H9 (cell line): ENCODE data around the gene S100A4. TPM values are rescaled to one million over a fixed set of nuclear protein-coding genes. Genes with fewer than 3 reads are reported as not detected.

ENCODE experiments used
- DNase-seq: peaks from one replicate; pipeline ENCODE4 v3.0.0-alpha.2; 2017
- H2AFZ ChIP-seq: one replicate; pipeline ENCODE4 v1.6.1; 2013; ENCODE audit warnings: mild to moderate bottlenecking, low read length, control low read depth, moderate library complexity
- H2AK5ac ChIP-seq: 2 replicates; pipeline ENCODE4 v1.6.1; 2013; ENCODE audit warnings: low read length, control low read depth, mixed read lengths; ENCODE audit not compliant: insufficient read length
- H2BK120ac ChIP-seq: one replicate; pipeline ENCODE4 v1.6.1; 2013; ENCODE audit warnings: low read depth, mild to moderate bottlenecking, low read length, control low read depth, inconsistent platforms; ENCODE audit not compliant: poor library complexity, severe bottlenecking
- H2BK12ac ChIP-seq: 2 replicates; pipeline ENCODE4 v1.6.1; 2013; ENCODE audit warnings: low read length, control low read depth, mixed read lengths, low read depth; ENCODE audit not compliant: insufficient read length
- H2BK15ac ChIP-seq: 2 replicates; pipeline ENCODE4 v1.6.1; 2013; ENCODE audit warnings: low read depth, low read length, control low read depth
- H2BK20ac ChIP-seq: one replicate; pipeline ENCODE4 v1.6.1; 2013; ENCODE audit warnings: low read depth, mild to moderate bottlenecking, low read length, control low read depth, inconsistent platforms; ENCODE audit not compliant: poor library complexity, severe bottlenecking
- H2BK5ac ChIP-seq: 2 replicates; pipeline ENCODE4 v1.6.1; 2013; ENCODE audit warnings: low read length, control low read depth, mixed read lengths; ENCODE audit not compliant: insufficient read length
- H3K14ac ChIP-seq: 2 replicates; pipeline ENCODE4 v1.6.1; 2013; ENCODE audit warnings: low read length, control low read depth; ENCODE audit not compliant: insufficient read depth
- H3K18ac ChIP-seq: 2 replicates; pipeline ENCODE4 v1.6.1; 2013; ENCODE audit warnings: low read depth, mild to moderate bottlenecking, mixed read lengths, low read length, control low read depth; ENCODE audit not compliant: insufficient read length
- H3K23ac ChIP-seq: 2 replicates; pipeline ENCODE4 v1.6.1; 2013; ENCODE audit warnings: low read length, control low read depth, mixed read lengths, low read depth; ENCODE audit not compliant: insufficient read length
- H3K23me2 ChIP-seq: 2 replicates; pipeline ENCODE4 v1.6.1; 2013; ENCODE audit warnings: low read depth, mild to moderate bottlenecking, mixed read lengths, low read length, control low read depth; ENCODE audit not compliant: insufficient read length, poor library complexity, severe bottlenecking
- H3K27ac ChIP-seq: 2 replicates; pipeline ENCODE4 v1.5.1; 2013; ENCODE audit warnings: low read length, control low read depth, mixed read lengths, low read depth; ENCODE audit not compliant: insufficient read length
- H3K27me3 ChIP-seq: 2 replicates; pipeline ENCODE4 v1.6.1; 2013; ENCODE audit warnings: low read length, control low read depth, inconsistent platforms; ENCODE audit not compliant: insufficient read depth
- H3K4ac ChIP-seq: 2 replicates; pipeline ENCODE4 v1.6.1; 2013; ENCODE audit warnings: low read depth, mild to moderate bottlenecking, control low read depth, inconsistent platforms, low read length, moderate library complexity
- H3K4me1 ChIP-seq: 2 replicates; pipeline ENCODE4 v1.6.1; 2013; ENCODE audit warnings: low read length, control low read depth, inconsistent platforms; ENCODE audit not compliant: insufficient read depth
- H3K4me2 ChIP-seq: 2 replicates; pipeline ENCODE4 v1.6.1; 2013; ENCODE audit warnings: low read length, control low read depth, mixed read lengths; ENCODE audit not compliant: insufficient read length, insufficient read depth
- H3K56ac ChIP-seq: 2 replicates; pipeline ENCODE4 v1.6.1; 2013; ENCODE audit warnings: low read depth, mild to moderate bottlenecking, mixed read lengths, low read length, control low read depth; ENCODE audit not compliant: insufficient read length
- H3K79me1 ChIP-seq: 2 replicates; pipeline ENCODE4 v1.6.1; 2013; ENCODE audit warnings: low read depth, mild to moderate bottlenecking, moderate library complexity, low read length, control low read depth, inconsistent platforms; ENCODE audit not compliant: insufficient read depth, poor library complexity, severe bottlenecking
- H3K79me2 ChIP-seq: 2 replicates; pipeline ENCODE4 v1.6.1; 2013; ENCODE audit warnings: low read length, control low read depth, inconsistent platforms; ENCODE audit not compliant: insufficient read depth
- H3K9ac ChIP-seq: 2 replicates; pipeline ENCODE4 v1.6.1; 2013; ENCODE audit warnings: low read length, control low read depth, mixed read lengths; ENCODE audit not compliant: insufficient read length; ENCODE audit errors: extremely low read depth
- H3K9me3 ChIP-seq: one replicate; pipeline ENCODE4 v1.6.1; 2013; ENCODE audit warnings: low read depth, low read length, inconsistent platforms; ENCODE audit not compliant: control insufficient read depth
- H3T11ph ChIP-seq: one replicate; pipeline ENCODE4 v1.6.1; 2013; ENCODE audit warnings: mild to moderate bottlenecking, low read length, control low read depth, inconsistent platforms
- H4K20me1 ChIP-seq: one replicate; pipeline ENCODE4 v1.6.1; 2013; ENCODE audit not compliant: control insufficient read depth, insufficient read length, insufficient read depth
- H4K5ac ChIP-seq: 2 replicates; pipeline ENCODE4 v1.6.1; 2013; ENCODE audit warnings: low read depth, mild to moderate bottlenecking, mixed read lengths, low read length, control low read depth; ENCODE audit not compliant: insufficient read length
- H4K8ac ChIP-seq: replicated peaks from 2 replicates; pipeline ENCODE4 v1.6.1; 2013; ENCODE audit warnings: low read length, control low read depth, mixed read lengths, low read depth; ENCODE audit not compliant: insufficient read length
- H4K91ac ChIP-seq: 2 replicates; pipeline ENCODE4 v1.6.1; 2013; ENCODE audit warnings: low read depth, mild to moderate bottlenecking, moderate library complexity, mixed read lengths, low read length, control low read depth; ENCODE audit not compliant: insufficient read length
- H3K27ac Mint-ChIP-seq, 3 experiments: 2 replicates in 2 of 3; 3 replicates in 1 of 3; pipeline ENCODE4 v1.8.0; 2020 to 2021; ENCODE audit warnings: mixed read lengths in 3 of 3, mild to moderate bottlenecking in 1 of 3, moderate library complexity in 1 of 3
- H3K27me3 Mint-ChIP-seq: 2 replicates; pipeline ENCODE4 v1.8.0; 2021; ENCODE audit warnings: low read depth, mild to moderate bottlenecking, moderate library complexity, mixed read lengths
- H3K36me3 Mint-ChIP-seq, 3 experiments: 2 replicates in 2 of 3; 3 replicates in 1 of 3; pipeline ENCODE4 v1.8.0; 2020 to 2021; ENCODE audit warnings: low read depth in 3 of 3, mixed read lengths in 3 of 3; ENCODE audit not compliant: insufficient read depth in 1 of 3
- H3K4me1 Mint-ChIP-seq, 2 experiments: 2 replicates each; pipeline ENCODE4 v1.8.0; 2020; ENCODE audit warnings: mixed read lengths in 2 of 2
- H3K4me3 Mint-ChIP-seq, 2 experiments: 2 replicates in 1 of 2; 3 replicates in 1 of 2; pipeline ENCODE4 v1.8.0; 2020 to 2021; ENCODE audit warnings: mild to moderate bottlenecking in 2 of 2, mixed read lengths in 2 of 2, moderate library complexity in 1 of 2
- H3K9me3 Mint-ChIP-seq, 2 experiments: 2 replicates in 1 of 2; 3 replicates in 1 of 2; pipeline ENCODE4 v1.8.0; 2020; ENCODE audit warnings: mild to moderate bottlenecking in 2 of 2, mixed read lengths in 2 of 2, moderate library complexity in 1 of 2
- CTCF ChIP-seq: fragments of 200-600 bp; sonication (generic); conservative IDR thresholded peaks from 3 replicates; pipeline ENCODE4 v1.8.0; 2021; ENCODE audit warnings: antibody characterized with exemption, mild to moderate bottlenecking
- WGBS: extraction: QIAGEN DNeasy Blood & Tissue Kit; methylation state at CpG from one replicate; pipeline ENCODE4 v1.1.7; 2013; ENCODE audit warnings: missing lambda C conversion rate, low lambda C conversion rate, mixed read lengths; ENCODE audit not compliant: insufficient read length; ENCODE audit errors: extremely low coverage; 5-methylcytosine and 5-hydroxymethylcytosine counted together
- total RNA-seq: library from RNA; stranded (reverse); gene quantifications from 2 replicates; pipeline ENCODE4 v1.2.1, GENCODE V29; 2021

The S100A4 gene
- total RNA-seq, 1 experiment from 2014 or later: 9.0 TPM

GRCh38 chr1:153538315-153538821, 7.2 kb downstream of the S100A4 start:
- Histone ChIP-seq H3K14ac (no peak overlapping the region), H2BK20ac (no peak overlapping the region), H2BK120ac (no peak overlapping the region), H2BK5ac (no peak overlapping the region), H3K4me2 (no peak overlapping the region), H2BK12ac (no peak overlapping the region), H3K23me2 (no peaks in the 10 kb centered on the region), H3K9me3 (no peaks in the 10 kb centered on the region), H3K27me3 (no peaks in the 10 kb centered on the region; the same call in 1 of the 2 replicates), H4K5ac (no peak overlapping the region), H3K18ac (peak overlapping the region; percentile 23), H3K79me1 (no peaks in the 10 kb centered on the region), H3T11ph (no peak overlapping the region), H4K91ac (no peak overlapping the region), H2AK5ac (no peak overlapping the region), H2BK15ac (no peak overlapping the region), H3K9ac (no peak overlapping the region), H4K8ac (no peak overlapping the region), H3K79me2 (no peaks in the 10 kb centered on the region), H3K23ac (no peak overlapping the region), H3K4me1 (peaks cover 5% of the 10 kb centered on the region; the same call in 1 of the 2 replicates), H3K56ac (no peak overlapping the region), H3K27ac (no peak overlapping the region), H4K20me1 (no peaks in the 10 kb centered on the region), H3K4ac (no peak overlapping the region), H2AFZ (no peak overlapping the region)
- WGBS: no CpG with 5 or more reads among the region's 6 CpGs
- H3K4me3 Mint-ChIP-seq: no peak overlapping the region; a peak in 2 of 5 replicates
- DNase-seq: peak; percentile 93
- peaks cover 2% of the 10 kb centered on the region for H3K27me3 Mint-ChIP-seq
- H3K27ac Mint-ChIP-seq: peak overlapping the region in 2 of 3 experiments; percentile 46 to 81; a peak in 3 of 7 replicates
- H3K9me3 Mint-ChIP-seq: no peaks in the 10 kb centered on the region
- peaks cover 21 to 36% of the 10 kb centered on the region in 2 experiments for H3K4me1 Mint-ChIP-seq
- no peaks in the 10 kb centered on the region for H3K36me3 Mint-ChIP-seq
- peak; percentile 28; the same call in 2 of the 3 replicates for TF ChIP-seq CTCF
